Measurements from ENCODE around the gene LGALS9. TPM values are rescaled to one million over a fixed set of nuclear protein-coding genes. Genes with fewer than 3 reads are reported as not detected.
"Not testable (repeated sequence)": the region's sequence is repeated elsewhere in the genome, so short reads cannot be mapped to it uniquely, and the experiment has no call there.

The LGALS9 gene
- total and polyA plus RNA-seq, 7 donors: 4.3 to 11.7 (median 10.3) TPM

DNA sequence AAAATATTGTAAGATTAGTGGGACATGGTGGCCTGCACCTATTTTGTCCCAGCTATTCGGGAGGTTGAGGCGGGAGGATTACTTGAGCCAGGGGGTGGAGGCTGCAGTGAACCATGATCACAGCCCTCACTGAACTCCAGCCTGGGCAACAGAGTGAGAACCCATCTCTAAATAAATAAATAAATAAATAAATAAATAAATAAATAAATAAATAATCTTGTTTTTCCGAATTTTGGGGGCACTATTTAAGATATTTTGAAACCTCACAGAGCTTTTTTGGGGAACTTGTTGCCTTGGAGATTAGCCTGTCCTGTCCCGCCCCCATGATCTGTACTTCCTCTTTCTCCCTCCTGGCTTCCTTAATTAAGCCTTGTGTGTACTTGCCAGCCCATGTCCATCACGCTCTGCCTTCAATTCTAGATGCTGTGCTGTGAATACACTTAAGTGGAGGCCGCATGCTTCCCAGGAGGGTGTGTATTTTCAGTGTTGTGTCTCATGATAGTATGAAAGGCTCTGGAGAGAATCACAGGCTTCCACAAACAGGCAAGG lies 4.4 kb downstream of the LGALS9 start:
- intact Hi-C loops (cut with DNase I): no loop called here
- no peak for ATAC-seq
- Histone ChIP-seq H3K9me3 (no peaks in the 10 kb centered on the region), H3K36me3 (ENCODE audit: insufficient read depth in 1 of 2, low read depth in 1 of 2) (no peaks in the 10 kb centered on the region), H3K27me3 (ENCODE audit: insufficient read depth in 3 of 3, low read length in 2 of 3) (no peaks in the 10 kb centered on the region), H3K4me1 (peaks cover 18% of the 10 kb centered on the region), H3K4me3 (no peak overlapping the region), H3K27ac (no peak overlapping the region)
- TF ChIP-seq, protein P1, sequence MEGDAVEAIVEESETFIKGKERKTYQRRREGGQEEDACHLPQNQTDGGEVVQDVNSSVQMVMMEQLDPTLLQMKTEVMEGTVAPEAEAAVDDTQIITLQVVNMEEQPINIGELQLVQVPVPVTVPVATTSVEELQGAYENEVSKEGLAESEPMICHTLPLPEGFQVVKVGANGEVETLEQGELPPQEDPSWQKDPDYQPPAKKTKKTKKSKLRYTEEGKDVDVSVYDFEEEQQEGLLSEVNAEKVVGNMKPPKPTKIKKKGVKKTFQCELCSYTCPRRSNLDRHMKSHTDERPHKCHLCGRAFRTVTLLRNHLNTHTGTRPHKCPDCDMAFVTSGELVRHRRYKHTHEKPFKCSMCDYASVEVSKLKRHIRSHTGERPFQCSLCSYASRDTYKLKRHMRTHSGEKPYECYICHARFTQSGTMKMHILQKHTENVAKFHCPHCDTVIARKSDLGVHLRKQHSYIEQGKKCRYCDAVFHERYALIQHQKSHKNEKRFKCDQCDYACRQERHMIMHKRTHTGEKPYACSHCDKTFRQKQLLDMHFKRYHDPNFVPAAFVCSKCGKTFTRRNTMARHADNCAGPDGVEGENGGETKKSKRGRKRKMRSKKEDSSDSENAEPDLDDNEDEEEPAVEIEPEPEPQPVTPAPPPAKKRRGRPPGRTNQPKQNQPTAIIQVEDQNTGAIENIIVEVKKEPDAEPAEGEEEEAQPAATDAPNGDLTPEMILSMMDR (IDR thresholded peaks at IDR 0.05): no peak
- no peak for DNase-seq
- WGBS, 3 donors: 83 to 93% (median 85%) methylated on average over 6 of the region's 6 CpGs

DNA sequence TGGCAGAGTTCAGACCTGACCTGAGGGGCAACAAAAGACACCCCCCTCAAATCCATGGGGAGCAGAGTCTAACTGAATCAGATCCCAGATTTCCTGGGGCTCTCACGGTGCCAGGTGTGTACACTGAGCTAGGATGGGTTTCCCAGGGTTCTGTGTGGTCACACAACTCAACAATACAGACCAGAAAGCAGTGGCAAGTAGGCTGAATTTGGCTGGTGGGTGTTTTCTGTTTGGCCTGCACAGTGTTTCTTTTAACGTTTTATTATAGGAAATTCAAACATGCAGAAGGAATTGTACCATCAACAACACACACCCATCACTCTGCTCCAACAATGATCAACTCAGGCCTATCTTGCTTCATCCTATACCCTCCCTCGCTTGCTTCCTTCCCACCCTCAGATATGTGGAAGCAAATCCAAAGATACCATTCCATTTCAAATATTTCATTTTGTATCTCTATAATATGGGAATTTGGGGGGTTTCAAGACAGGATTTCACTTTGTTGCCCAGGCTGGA lies 5.1 kb downstream of the LGALS9 start:
- H3K4me1 ChIP-seq: peaks cover 18% of the 10 kb centered on the region
- ATAC-seq; H3K9me3 ChIP-seq; H3K4me3 ChIP-seq; intact Hi-C loops (cut with DNase I); H3K27me3 ChIP-seq (ENCODE audit: insufficient read depth in 3 of 3, low read length in 2 of 3); DNase-seq; H3K27ac ChIP-seq; H3K36me3 ChIP-seq (ENCODE audit: insufficient read depth in 1 of 2, low read depth in 1 of 2): not testable (repeated sequence)
- 75 to 81% (median 76%) methylated on average over 3 of the region's 3 CpGs for WGBS, 3 donors

DNA sequence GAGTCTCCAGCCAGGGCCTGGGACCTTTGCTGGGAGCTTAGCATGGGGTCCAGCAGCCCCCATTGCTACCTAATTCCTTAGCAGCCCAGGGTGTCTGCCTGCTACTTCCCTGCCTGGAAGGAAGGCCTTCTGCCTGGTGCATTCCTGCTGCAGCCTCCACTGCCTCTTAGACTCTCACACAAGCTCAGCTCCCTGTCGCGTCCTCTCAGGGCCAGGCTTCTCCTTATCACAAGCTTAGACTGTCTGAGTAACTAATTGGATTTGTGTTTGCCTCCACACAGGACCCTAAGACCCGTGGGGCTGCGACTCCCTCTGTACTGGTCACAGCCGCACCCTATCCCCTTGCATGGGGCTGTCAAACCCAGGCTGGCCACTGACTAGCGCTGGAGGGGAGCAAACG lies 6.8 kb downstream of the LGALS9 start:
- WGBS, 3 donors: 92 to 97% (median 97%) methylated on average over 7 of the region's 7 CpGs
- H3K27ac ChIP-seq; intact Hi-C loops (cut with DNase I); DNase-seq; ATAC-seq; H3K9me3 ChIP-seq; H3K36me3 ChIP-seq (ENCODE audit: insufficient read depth in 1 of 2, low read depth in 1 of 2); H3K4me3 ChIP-seq; H3K27me3 ChIP-seq (ENCODE audit: insufficient read depth in 3 of 3, low read length in 2 of 3): not testable (repeated sequence)
- peaks cover 11% of the 10 kb centered on the region for H3K4me1 ChIP-seq

DNA sequence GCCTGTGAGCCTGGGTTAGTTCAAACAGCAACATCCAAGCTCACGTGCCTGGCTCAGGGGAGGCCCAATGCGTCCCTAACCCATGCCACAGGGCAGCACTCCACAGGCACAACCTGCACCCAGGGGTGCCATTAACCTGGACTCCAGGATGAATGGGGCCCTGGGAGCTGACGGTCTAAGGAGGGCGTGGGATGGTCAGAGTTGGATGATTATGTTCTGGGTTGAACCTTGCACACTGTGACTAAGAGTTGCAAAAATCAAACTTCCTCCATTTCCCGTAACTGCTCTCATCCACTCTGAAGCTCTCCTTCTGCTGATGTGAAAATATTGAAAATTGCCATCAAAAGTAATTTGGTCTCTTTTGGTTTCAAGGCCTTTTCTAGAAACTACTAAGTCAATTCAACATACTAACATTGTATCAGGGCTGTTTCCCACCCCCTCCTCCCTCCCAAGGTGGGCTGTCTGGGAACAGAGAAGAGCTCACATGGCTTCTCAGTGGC lies 7.5 kb downstream of the LGALS9 start:
- intact Hi-C loops (cut with DNase I); H3K4me3 ChIP-seq; H3K36me3 ChIP-seq (ENCODE audit: insufficient read depth in 1 of 2, low read depth in 1 of 2); ATAC-seq; H3K27me3 ChIP-seq (ENCODE audit: insufficient read depth in 3 of 3, low read length in 2 of 3); H3K9me3 ChIP-seq; H3K27ac ChIP-seq; DNase-seq; H3K4me1 ChIP-seq: not testable (repeated sequence)
- WGBS, 3 donors: 91 to 100% (median 94%) methylated on average over 1 of the region's 5 CpGs

DNA sequence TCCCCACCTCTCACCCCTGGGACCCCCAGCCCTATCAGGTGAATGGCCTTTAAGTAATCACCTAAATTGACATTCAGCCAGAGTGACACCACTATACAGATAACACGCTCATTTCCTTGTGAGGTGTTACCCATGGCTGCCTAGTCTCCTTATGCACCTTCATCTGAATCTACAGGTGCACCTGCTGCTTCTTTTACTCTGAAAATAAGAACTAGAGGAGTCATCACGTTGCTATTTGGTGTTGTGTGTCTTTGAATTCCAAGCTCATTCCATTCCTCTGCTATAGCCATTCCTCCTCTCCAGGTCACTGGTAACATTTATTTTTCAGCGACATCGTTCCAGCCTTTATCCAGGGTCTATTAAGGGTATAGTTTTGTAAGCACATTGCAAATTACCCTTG lies 9.8 kb downstream of the LGALS9 start:
- no peak overlapping the region for H3K4me3 ChIP-seq
- no peaks in the 10 kb centered on the region for H3K9me3 ChIP-seq
- no peak overlapping the region for H3K27ac ChIP-seq
- WGBS, 3 donors: 80 to 92% (median 83%) methylated on average over 4 of the region's 4 CpGs
- ATAC-seq (no peak), DNase-seq (no peak)
- H3K27me3 ChIP-seq (ENCODE audit: insufficient read depth in 3 of 3, low read length in 2 of 3): no peaks in the 10 kb centered on the region
- H3K36me3 ChIP-seq (ENCODE audit: insufficient read depth in 1 of 2, low read depth in 1 of 2): no peaks in the 10 kb centered on the region
- H3K4me1 ChIP-seq: peaks cover 12% of the 10 kb centered on the region
- TF ChIP-seq, protein P1 (IDR thresholded peaks at IDR 0.05): no peak
- intact Hi-C loops (cut with DNase I): no loop called here

DNA sequence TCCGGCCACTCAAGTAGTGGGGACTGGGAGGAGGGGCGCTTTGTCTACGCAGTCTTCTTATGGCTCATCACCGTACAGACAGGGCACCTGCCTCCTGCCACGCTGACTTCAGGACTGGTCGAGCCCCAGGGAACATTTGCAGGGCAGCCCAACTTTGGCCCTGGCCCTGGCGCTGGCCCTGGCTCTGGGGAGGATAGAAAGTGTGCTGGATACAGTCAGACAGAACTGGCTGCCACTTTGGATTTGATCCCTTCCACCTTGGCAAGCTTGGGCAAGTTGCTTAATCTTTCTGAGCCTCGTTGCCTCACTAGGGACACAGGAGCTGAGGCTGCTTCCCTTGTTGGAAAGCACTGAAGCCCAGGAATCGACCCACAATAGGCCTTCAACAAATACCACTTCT lies 13.6 kb downstream of the LGALS9 start:
- H3K27ac ChIP-seq: peak overlapping the region; percentile 58
- intact Hi-C loops (cut with DNase I): no loop called here
- no peaks in the 10 kb centered on the region for H3K9me3 ChIP-seq
- DNase-seq (peak; percentile 78 to 93), ATAC-seq (peak; percentile 85 to 94 (median 90))
- H3K4me3 ChIP-seq: no peak overlapping the region
- TF ChIP-seq, protein P1 (IDR thresholded peaks at IDR 0.05): no peak
- H3K36me3 ChIP-seq (ENCODE audit: insufficient read depth in 1 of 2, low read depth in 1 of 2): no peaks in the 10 kb centered on the region
- WGBS, 3 donors: 16 to 24% (median 21%) methylated on average over 9 of the region's 9 CpGs
- H3K4me1 ChIP-seq: peaks cover 12% of the 10 kb centered on the region
- no peaks in the 10 kb centered on the region for H3K27me3 ChIP-seq (ENCODE audit: insufficient read depth in 3 of 3, low read length in 2 of 3)

DNA sequence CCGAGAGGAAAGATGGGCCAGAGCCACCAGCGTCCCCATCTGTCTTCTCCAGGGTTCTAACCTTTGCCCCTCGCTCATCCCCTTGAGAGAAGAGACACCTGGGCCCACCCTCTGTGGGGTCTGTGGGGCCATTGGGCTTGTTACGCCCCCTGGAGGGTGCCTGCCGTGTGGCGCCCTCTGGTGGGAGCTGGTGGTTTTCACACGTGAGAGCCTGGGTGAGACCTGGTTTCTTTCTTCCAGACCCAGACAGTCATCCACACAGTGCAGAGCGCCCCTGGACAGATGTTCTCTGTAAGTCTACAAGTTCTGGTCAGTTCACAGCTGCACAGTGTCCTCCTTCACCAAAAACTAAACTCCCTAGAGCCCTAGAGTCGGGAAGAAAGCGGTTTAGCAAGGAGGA lies 14.6 kb downstream of the LGALS9 start:
- H3K9me3 ChIP-seq; H3K36me3 ChIP-seq (ENCODE audit: insufficient read depth in 1 of 2, low read depth in 1 of 2); H3K27me3 ChIP-seq (ENCODE audit: insufficient read depth in 3 of 3, low read length in 2 of 3); H3K4me3 ChIP-seq; H3K27ac ChIP-seq; intact Hi-C loops (cut with DNase I); DNase-seq: not testable (repeated sequence)
- 74 to 80% (median 77%) methylated on average over 2 to 3 of the region's 10 CpGs for WGBS, 3 donors
- ATAC-seq: peak in 1 of 4 donors; percentile 39
- peaks cover 12% of the 10 kb centered on the region for H3K4me1 ChIP-seq

Measured in psoas muscle (tissue), 8 donors.